ENCODE measurements around the gene TELO2. TPM values are rescaled to one million over a fixed set of nuclear protein-coding genes. Genes with fewer than 3 reads are reported as not detected.

The TELO2 gene
- total RNA-seq, 1 experiment from 2014 or later: 65.4 TPM

DNA sequence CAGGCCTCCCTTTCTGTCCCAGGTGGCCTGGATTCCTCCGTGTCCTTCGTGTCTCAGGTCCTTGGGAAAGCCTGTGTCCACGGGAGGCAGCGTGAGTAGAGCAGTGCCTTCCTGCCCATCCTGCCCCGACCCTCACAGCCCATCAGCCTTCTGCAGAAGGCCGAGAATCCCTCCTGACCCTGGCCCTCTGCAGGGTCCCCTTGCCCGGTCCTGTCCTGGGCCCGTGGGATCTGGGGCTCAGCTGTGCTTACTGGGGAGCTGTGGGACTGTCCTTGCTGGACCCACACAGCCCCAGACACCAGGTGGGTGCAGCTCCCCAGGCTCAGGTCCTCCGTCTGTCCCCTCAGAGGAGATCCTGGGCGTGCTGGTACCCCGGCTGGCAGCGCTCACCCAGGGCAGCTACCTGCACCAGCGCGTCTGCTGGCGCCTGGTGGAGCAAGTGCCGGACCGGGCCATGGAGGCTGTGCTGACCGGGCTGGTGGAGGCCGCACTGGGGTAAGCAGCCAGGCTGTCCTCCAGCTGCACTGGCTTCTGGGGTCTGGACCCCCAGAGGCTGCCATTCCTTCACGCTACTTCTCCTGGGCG is 3.9 kb downstream of the TELO2 start:
- ChIA-PET POLR2A (no interaction called here), CTCF (no interaction called here)
- no peaks in the 10 kb centered on the region for H3K27me3 ChIP-seq (ENCODE audit: control insufficient read depth, insufficient read depth, low read length)
- peaks cover 12% of the 10 kb centered on the region for H3K4me1 ChIP-seq (ENCODE audit: control insufficient read depth, insufficient read depth, low read length)
- no TSS peak for BruUV-seq (replicated peaks)
- no peaks in the 10 kb centered on the region for H3K9me3 ChIP-seq (ENCODE audit: control insufficient read depth, insufficient read depth, low read depth, low read length)
- H3K27ac ChIP-seq (ENCODE audit: low read length): no peak overlapping the region
- DNase-seq (ENCODE audit: low read depth, low spot score): no peak
- in situ Hi-C loops (cut with HindIII; ENCODE audit: low pct_unique_long_range_greater_than_20kb, low sequenced_read_pairs): no loop called here
- TF ChIP-seq TCF7L2 (IDR thresholded peaks at IDR 0.05; ENCODE audit: low read depth, low read length) (no peak), POLR2AphosphoS5 (IDR thresholded peaks at IDR 0.05; ENCODE audit: low read depth, low read length) (no peak), REST (IDR thresholded peaks at IDR 0.05; ENCODE audit: insufficient read depth in 1 of 2, low read depth in 2 of 2, low read length in 1 of 2) (no peak), SIN3A (IDR thresholded peaks at IDR 0.05; ENCODE audit: borderline replicate concordance, insufficient read depth, low read depth, low read length) (no peak)
- TF ChIP-seq, protein P1, sequence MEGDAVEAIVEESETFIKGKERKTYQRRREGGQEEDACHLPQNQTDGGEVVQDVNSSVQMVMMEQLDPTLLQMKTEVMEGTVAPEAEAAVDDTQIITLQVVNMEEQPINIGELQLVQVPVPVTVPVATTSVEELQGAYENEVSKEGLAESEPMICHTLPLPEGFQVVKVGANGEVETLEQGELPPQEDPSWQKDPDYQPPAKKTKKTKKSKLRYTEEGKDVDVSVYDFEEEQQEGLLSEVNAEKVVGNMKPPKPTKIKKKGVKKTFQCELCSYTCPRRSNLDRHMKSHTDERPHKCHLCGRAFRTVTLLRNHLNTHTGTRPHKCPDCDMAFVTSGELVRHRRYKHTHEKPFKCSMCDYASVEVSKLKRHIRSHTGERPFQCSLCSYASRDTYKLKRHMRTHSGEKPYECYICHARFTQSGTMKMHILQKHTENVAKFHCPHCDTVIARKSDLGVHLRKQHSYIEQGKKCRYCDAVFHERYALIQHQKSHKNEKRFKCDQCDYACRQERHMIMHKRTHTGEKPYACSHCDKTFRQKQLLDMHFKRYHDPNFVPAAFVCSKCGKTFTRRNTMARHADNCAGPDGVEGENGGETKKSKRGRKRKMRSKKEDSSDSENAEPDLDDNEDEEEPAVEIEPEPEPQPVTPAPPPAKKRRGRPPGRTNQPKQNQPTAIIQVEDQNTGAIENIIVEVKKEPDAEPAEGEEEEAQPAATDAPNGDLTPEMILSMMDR (IDR thresholded peaks at IDR 0.05): no peak
- H3K4me3 ChIP-seq (ENCODE audit: low read depth in 2 of 2, low read length in 2 of 2): no peak overlapping the region
- peaks cover 2% of the 10 kb centered on the region; the same call in 1 of the 2 replicates for H3K36me3 ChIP-seq (ENCODE audit: control insufficient read depth, insufficient read depth, low read length)
- intact Hi-C loops (cut with micrococcal nuclease; ENCODE audit: unreplicated experiment): no loop called here
- no peak for ATAC-seq

DNA sequence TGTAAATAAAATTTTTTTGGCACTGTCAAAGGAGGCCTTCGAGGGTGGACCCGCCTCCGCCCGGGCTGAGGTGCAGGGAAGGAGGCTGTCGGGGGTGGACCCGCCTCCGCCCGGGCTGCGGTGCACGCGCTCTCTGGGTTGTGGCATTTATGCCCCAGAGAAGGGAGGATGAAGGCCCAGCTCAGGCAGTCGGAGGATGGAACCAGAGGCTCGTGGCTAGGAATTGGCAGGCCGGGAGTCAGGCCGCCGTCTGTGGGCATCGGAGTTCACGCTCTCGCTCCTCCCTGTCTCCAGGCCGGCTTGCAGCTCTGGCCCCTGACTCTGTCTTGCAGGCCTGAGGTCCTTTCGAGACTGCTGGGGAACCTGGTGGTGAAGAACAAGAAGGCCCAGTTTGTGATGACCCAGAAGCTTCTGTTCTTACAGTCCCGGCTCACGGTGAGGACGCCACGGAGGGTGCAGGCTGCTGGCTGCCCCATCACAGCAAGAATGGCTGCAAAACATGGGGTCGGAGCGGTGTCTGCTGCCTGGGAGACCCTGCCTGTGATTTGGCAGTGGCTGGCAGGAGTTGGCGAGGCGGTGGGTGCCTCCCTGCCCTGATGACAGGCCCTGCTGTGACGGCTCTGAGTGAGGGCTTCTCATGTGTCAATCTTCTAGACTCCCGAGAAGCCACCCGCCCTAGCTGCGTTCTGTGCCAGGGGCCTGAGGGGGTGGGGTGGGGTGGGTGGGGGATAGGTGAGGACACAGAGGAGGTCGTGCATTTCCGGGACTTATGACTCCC is 5.9 kb downstream of the TELO2 start:
- DNase-seq (ENCODE audit: low read depth, low spot score): no peak
- no peaks in the 10 kb centered on the region for H3K9me3 ChIP-seq (ENCODE audit: control insufficient read depth, insufficient read depth, low read depth, low read length)
- intact Hi-C loops (cut with micrococcal nuclease; ENCODE audit: unreplicated experiment) (no loop called here), in situ Hi-C loops (cut with HindIII; ENCODE audit: low pct_unique_long_range_greater_than_20kb, low sequenced_read_pairs) (no loop called here)
- no peaks in the 10 kb centered on the region for H3K36me3 ChIP-seq (ENCODE audit: control insufficient read depth, insufficient read depth, low read length)
- no peak for ATAC-seq
- CTCF ChIA-PET: no interaction called here
- H3K27ac ChIP-seq (ENCODE audit: low read length): no peak overlapping the region
- POLR2A ChIA-PET: no interaction called here
- BruUV-seq (replicated peaks): no TSS peak
- H3K4me1 ChIP-seq (ENCODE audit: control insufficient read depth, insufficient read depth, low read length): peaks cover 6% of the 10 kb centered on the region
- H3K27me3 ChIP-seq (ENCODE audit: control insufficient read depth, insufficient read depth, low read length): no peaks in the 10 kb centered on the region
- no peak for TF ChIP-seq POLR2AphosphoS5 (IDR thresholded peaks at IDR 0.05; ENCODE audit: low read depth, low read length)
- no peak for TF ChIP-seq TCF7L2 (IDR thresholded peaks at IDR 0.05; ENCODE audit: low read depth, low read length)
- TF ChIP-seq REST (IDR thresholded peaks at IDR 0.05; ENCODE audit: insufficient read depth in 1 of 2, low read depth in 2 of 2, low read length in 1 of 2): no peak
- TF ChIP-seq, protein P1 (IDR thresholded peaks at IDR 0.05): no peak
- TF ChIP-seq SIN3A (IDR thresholded peaks at IDR 0.05; ENCODE audit: borderline replicate concordance, insufficient read depth, low read depth, low read length): no peak
- no peak overlapping the region for H3K4me3 ChIP-seq (ENCODE audit: low read depth in 2 of 2, low read length in 2 of 2)
